H9 (cell line): ENCODE measurements around the gene POLN. TPM values are rescaled to one million over a fixed set of nuclear protein-coding genes. Genes with fewer than 3 reads are reported as not detected.

Experiments
- DNase-seq: peaks from one replicate; pipeline ENCODE4 v3.0.0-alpha.2; 2017
- H2AFZ ChIP-seq: one replicate; pipeline ENCODE4 v1.6.1; 2013; ENCODE audit warnings: mild to moderate bottlenecking, low read length, control low read depth, moderate library complexity
- H2AK5ac ChIP-seq: 2 replicates; pipeline ENCODE4 v1.6.1; 2013; ENCODE audit warnings: low read length, control low read depth, mixed read lengths; ENCODE audit not compliant: insufficient read length
- H2BK120ac ChIP-seq: one replicate; pipeline ENCODE4 v1.6.1; 2013; ENCODE audit warnings: low read depth, mild to moderate bottlenecking, low read length, control low read depth, inconsistent platforms; ENCODE audit not compliant: poor library complexity, severe bottlenecking
- H2BK12ac ChIP-seq: 2 replicates; pipeline ENCODE4 v1.6.1; 2013; ENCODE audit warnings: low read length, control low read depth, mixed read lengths, low read depth; ENCODE audit not compliant: insufficient read length
- H2BK15ac ChIP-seq: 2 replicates; pipeline ENCODE4 v1.6.1; 2013; ENCODE audit warnings: low read depth, low read length, control low read depth
- H2BK20ac ChIP-seq: one replicate; pipeline ENCODE4 v1.6.1; 2013; ENCODE audit warnings: low read depth, mild to moderate bottlenecking, low read length, control low read depth, inconsistent platforms; ENCODE audit not compliant: poor library complexity, severe bottlenecking
- H2BK5ac ChIP-seq: 2 replicates; pipeline ENCODE4 v1.6.1; 2013; ENCODE audit warnings: low read length, control low read depth, mixed read lengths; ENCODE audit not compliant: insufficient read length
- H3K14ac ChIP-seq: 2 replicates; pipeline ENCODE4 v1.6.1; 2013; ENCODE audit warnings: low read length, control low read depth; ENCODE audit not compliant: insufficient read depth
- H3K18ac ChIP-seq: 2 replicates; pipeline ENCODE4 v1.6.1; 2013; ENCODE audit warnings: low read depth, mild to moderate bottlenecking, mixed read lengths, low read length, control low read depth; ENCODE audit not compliant: insufficient read length
- H3K23ac ChIP-seq: 2 replicates; pipeline ENCODE4 v1.6.1; 2013; ENCODE audit warnings: low read length, control low read depth, mixed read lengths, low read depth; ENCODE audit not compliant: insufficient read length
- H3K23me2 ChIP-seq: 2 replicates; pipeline ENCODE4 v1.6.1; 2013; ENCODE audit warnings: low read depth, mild to moderate bottlenecking, mixed read lengths, low read length, control low read depth; ENCODE audit not compliant: insufficient read length, poor library complexity, severe bottlenecking
- H3K27ac ChIP-seq: 2 replicates; pipeline ENCODE4 v1.5.1; 2013; ENCODE audit warnings: low read length, control low read depth, mixed read lengths, low read depth; ENCODE audit not compliant: insufficient read length
- H3K27me3 ChIP-seq: 2 replicates; pipeline ENCODE4 v1.6.1; 2013; ENCODE audit warnings: low read length, control low read depth, inconsistent platforms; ENCODE audit not compliant: insufficient read depth
- H3K4ac ChIP-seq: 2 replicates; pipeline ENCODE4 v1.6.1; 2013; ENCODE audit warnings: low read depth, mild to moderate bottlenecking, control low read depth, inconsistent platforms, low read length, moderate library complexity
- H3K4me1 ChIP-seq: 2 replicates; pipeline ENCODE4 v1.6.1; 2013; ENCODE audit warnings: low read length, control low read depth, inconsistent platforms; ENCODE audit not compliant: insufficient read depth
- H3K4me2 ChIP-seq: 2 replicates; pipeline ENCODE4 v1.6.1; 2013; ENCODE audit warnings: low read length, control low read depth, mixed read lengths; ENCODE audit not compliant: insufficient read length, insufficient read depth
- H3K56ac ChIP-seq: 2 replicates; pipeline ENCODE4 v1.6.1; 2013; ENCODE audit warnings: low read depth, mild to moderate bottlenecking, mixed read lengths, low read length, control low read depth; ENCODE audit not compliant: insufficient read length
- H3K79me1 ChIP-seq: 2 replicates; pipeline ENCODE4 v1.6.1; 2013; ENCODE audit warnings: low read depth, mild to moderate bottlenecking, moderate library complexity, low read length, control low read depth, inconsistent platforms; ENCODE audit not compliant: insufficient read depth, poor library complexity, severe bottlenecking
- H3K79me2 ChIP-seq: 2 replicates; pipeline ENCODE4 v1.6.1; 2013; ENCODE audit warnings: low read length, control low read depth, inconsistent platforms; ENCODE audit not compliant: insufficient read depth
- H3K9ac ChIP-seq: 2 replicates; pipeline ENCODE4 v1.6.1; 2013; ENCODE audit warnings: low read length, control low read depth, mixed read lengths; ENCODE audit not compliant: insufficient read length; ENCODE audit errors: extremely low read depth
- H3K9me3 ChIP-seq: one replicate; pipeline ENCODE4 v1.6.1; 2013; ENCODE audit warnings: low read depth, low read length, inconsistent platforms; ENCODE audit not compliant: control insufficient read depth
- H3T11ph ChIP-seq: one replicate; pipeline ENCODE4 v1.6.1; 2013; ENCODE audit warnings: mild to moderate bottlenecking, low read length, control low read depth, inconsistent platforms
- H4K20me1 ChIP-seq: one replicate; pipeline ENCODE4 v1.6.1; 2013; ENCODE audit not compliant: control insufficient read depth, insufficient read length, insufficient read depth
- H4K5ac ChIP-seq: 2 replicates; pipeline ENCODE4 v1.6.1; 2013; ENCODE audit warnings: low read depth, mild to moderate bottlenecking, mixed read lengths, low read length, control low read depth; ENCODE audit not compliant: insufficient read length
- H4K8ac ChIP-seq: replicated peaks from 2 replicates; pipeline ENCODE4 v1.6.1; 2013; ENCODE audit warnings: low read length, control low read depth, mixed read lengths, low read depth; ENCODE audit not compliant: insufficient read length
- H4K91ac ChIP-seq: 2 replicates; pipeline ENCODE4 v1.6.1; 2013; ENCODE audit warnings: low read depth, mild to moderate bottlenecking, moderate library complexity, mixed read lengths, low read length, control low read depth; ENCODE audit not compliant: insufficient read length
- H3K27ac Mint-ChIP-seq, 3 experiments: 2 replicates in 2 of 3; 3 replicates in 1 of 3; pipeline ENCODE4 v1.8.0; 2020 to 2021; ENCODE audit warnings: mixed read lengths in 3 of 3, mild to moderate bottlenecking in 1 of 3, moderate library complexity in 1 of 3
- H3K27me3 Mint-ChIP-seq: 2 replicates; pipeline ENCODE4 v1.8.0; 2021; ENCODE audit warnings: low read depth, mild to moderate bottlenecking, moderate library complexity, mixed read lengths
- H3K36me3 Mint-ChIP-seq, 3 experiments: 2 replicates in 2 of 3; 3 replicates in 1 of 3; pipeline ENCODE4 v1.8.0; 2020 to 2021; ENCODE audit warnings: low read depth in 3 of 3, mixed read lengths in 3 of 3; ENCODE audit not compliant: insufficient read depth in 1 of 3
- H3K4me1 Mint-ChIP-seq, 2 experiments: 2 replicates each; pipeline ENCODE4 v1.8.0; 2020; ENCODE audit warnings: mixed read lengths in 2 of 2
- H3K4me3 Mint-ChIP-seq, 2 experiments: 2 replicates in 1 of 2; 3 replicates in 1 of 2; pipeline ENCODE4 v1.8.0; 2020 to 2021; ENCODE audit warnings: mild to moderate bottlenecking in 2 of 2, mixed read lengths in 2 of 2, moderate library complexity in 1 of 2
- H3K9me3 Mint-ChIP-seq, 2 experiments: 2 replicates in 1 of 2; 3 replicates in 1 of 2; pipeline ENCODE4 v1.8.0; 2020; ENCODE audit warnings: mild to moderate bottlenecking in 2 of 2, mixed read lengths in 2 of 2, moderate library complexity in 1 of 2
- WGBS: extraction: QIAGEN DNeasy Blood & Tissue Kit; methylation state at CpG from one replicate; pipeline ENCODE4 v1.1.7; 2013; ENCODE audit warnings: missing lambda C conversion rate, low lambda C conversion rate, mixed read lengths; ENCODE audit not compliant: insufficient read length; ENCODE audit errors: extremely low coverage; 5-methylcytosine and 5-hydroxymethylcytosine counted together
- total RNA-seq: library from RNA; stranded (reverse); gene quantifications from 2 replicates; pipeline ENCODE4 v1.2.1, GENCODE V29; 2021
- TF ChIP-seq, protein P1 (sequence below): fragments of 200-600 bp; sonication (generic); conservative IDR thresholded peaks from 3 replicates; pipeline ENCODE4 v1.8.0; 2021; ENCODE audit warnings: antibody characterized with exemption, mild to moderate bottlenecking

POLN gene
- total RNA-seq, 1 experiment from 2014 or later = 0.74 TPM

DNA sequence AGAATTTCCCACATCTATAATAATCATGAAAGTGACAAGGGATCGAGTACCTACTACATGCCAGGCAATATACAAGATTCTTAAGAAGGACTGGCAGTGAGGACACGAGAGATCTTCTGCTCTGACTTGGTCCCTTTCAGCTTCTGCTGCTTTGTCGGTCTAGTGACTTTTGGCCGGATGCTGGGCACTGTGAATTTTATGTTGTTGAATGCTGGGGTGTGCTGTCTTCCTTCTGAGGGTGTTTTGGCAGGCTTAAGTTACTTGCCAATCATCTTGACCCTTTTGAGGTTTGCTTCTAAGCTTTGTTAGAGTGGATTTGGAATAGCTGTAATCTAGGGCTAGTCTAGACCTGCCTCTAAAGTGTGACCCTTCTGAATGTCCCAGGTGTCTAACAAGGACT is 159.3 kb downstream of the POLN start:
- Histone ChIP-seq H3K9ac (no peak overlapping the region), H3T11ph (no peak overlapping the region), H3K9me3 (no peaks in the 10 kb centered on the region), H2BK120ac (no peak overlapping the region), H3K23me2 (no peaks in the 10 kb centered on the region), H4K91ac (no peak overlapping the region), H3K14ac (no peak overlapping the region), H3K4me1 (no peaks in the 10 kb centered on the region), H3K27ac (no peak overlapping the region), H2BK20ac (no peak overlapping the region), H4K20me1 (no peaks in the 10 kb centered on the region), H3K23ac (no peak overlapping the region), H3K4ac (no peak overlapping the region), H3K27me3 (no peaks in the 10 kb centered on the region), H2AK5ac (no peak overlapping the region), H4K8ac (no peak overlapping the region), H2BK15ac (no peak overlapping the region), H3K4me2 (no peak overlapping the region), H2AFZ (no peak overlapping the region), H3K79me1 (no peaks in the 10 kb centered on the region), H2BK12ac (no peak overlapping the region), H3K79me2 (no peaks in the 10 kb centered on the region), H3K56ac (no peak overlapping the region), H3K18ac (no peak overlapping the region), H2BK5ac (no peak overlapping the region), H4K5ac (no peak overlapping the region)
- no CpG with 5 or more reads among the region's 4 CpGs for WGBS
- Mint-ChIP-seq H3K4me1 (peaks cover 0 to 3% of the 10 kb centered on the region in 2 experiments; a peak in 1 of 4 replicates), H3K27me3 (peaks cover 8% of the 10 kb centered on the region), H3K4me3 (no peak overlapping the region), H3K27ac (no peak overlapping the region), H3K9me3 (no peaks in the 10 kb centered on the region), H3K36me3 (no peaks in the 10 kb centered on the region)
- DNase-seq = no peak
- TF ChIP-seq, protein P1, sequence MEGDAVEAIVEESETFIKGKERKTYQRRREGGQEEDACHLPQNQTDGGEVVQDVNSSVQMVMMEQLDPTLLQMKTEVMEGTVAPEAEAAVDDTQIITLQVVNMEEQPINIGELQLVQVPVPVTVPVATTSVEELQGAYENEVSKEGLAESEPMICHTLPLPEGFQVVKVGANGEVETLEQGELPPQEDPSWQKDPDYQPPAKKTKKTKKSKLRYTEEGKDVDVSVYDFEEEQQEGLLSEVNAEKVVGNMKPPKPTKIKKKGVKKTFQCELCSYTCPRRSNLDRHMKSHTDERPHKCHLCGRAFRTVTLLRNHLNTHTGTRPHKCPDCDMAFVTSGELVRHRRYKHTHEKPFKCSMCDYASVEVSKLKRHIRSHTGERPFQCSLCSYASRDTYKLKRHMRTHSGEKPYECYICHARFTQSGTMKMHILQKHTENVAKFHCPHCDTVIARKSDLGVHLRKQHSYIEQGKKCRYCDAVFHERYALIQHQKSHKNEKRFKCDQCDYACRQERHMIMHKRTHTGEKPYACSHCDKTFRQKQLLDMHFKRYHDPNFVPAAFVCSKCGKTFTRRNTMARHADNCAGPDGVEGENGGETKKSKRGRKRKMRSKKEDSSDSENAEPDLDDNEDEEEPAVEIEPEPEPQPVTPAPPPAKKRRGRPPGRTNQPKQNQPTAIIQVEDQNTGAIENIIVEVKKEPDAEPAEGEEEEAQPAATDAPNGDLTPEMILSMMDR = no peak
